Right renal cortex interstitium (tissue), 3 donors: Measurements from ENCODE around the gene RIMKLB. TPM values are rescaled to one million over a fixed set of nuclear protein-coding genes. Genes with fewer than 3 reads are reported as not detected.
A peak's percentile ranks its signal among the peaks of the same experiment; 100 is the strongest.
"Not testable (repeated sequence)": the region's sequence is repeated elsewhere in the genome, so short reads cannot be mapped to it uniquely, and the experiment has no call there.

Experiments
- DNase-seq, 3 donors: peaks; one replicate each; pipeline ENCODE4 v3.0.0-alpha.2; 2013; ENCODE audit warnings: low read depth in 3 of 3, low spot score in 2 of 3
- polyA plus RNA-seq, 3 donors: library from polyadenylated mRNA; unstranded; fragments of 120-200 nt; gene quantifications; one replicate each; pipeline ENCODE4 v1.2.1, GENCODE V29; 2013; ENCODE audit not compliant: insufficient read length in 3 of 3

RIMKLB gene
- polyA plus RNA-seq, 3 donors = 77.8 to 111 (median 105) TPM

DNA sequence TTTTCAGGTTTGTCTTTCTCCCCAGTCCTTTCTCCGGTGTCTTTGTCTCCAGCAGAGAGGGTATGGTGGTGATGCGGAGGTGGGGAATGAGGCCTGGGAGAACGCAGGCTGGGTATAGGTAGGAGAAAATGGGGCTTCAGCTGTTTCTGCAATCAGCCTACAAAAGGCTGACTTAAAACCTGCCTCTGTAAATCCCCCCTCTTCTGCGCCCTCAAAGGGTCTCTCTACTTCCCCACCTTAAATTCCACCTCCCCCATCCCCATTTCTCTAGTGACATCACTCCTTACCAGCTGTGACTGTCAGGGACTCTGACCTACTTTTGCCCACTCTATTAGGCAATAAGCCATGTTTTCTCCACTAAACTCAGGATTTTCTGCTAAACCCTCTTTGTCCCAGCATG, 8.1 kb upstream of the RIMKLB start:
- no peak for DNase-seq

GRCh38 chr12:8692573-8692972, 5.2 kb upstream of the RIMKLB start:
- peak in 1 of 3 donors; percentile 71 for DNase-seq

DNA sequence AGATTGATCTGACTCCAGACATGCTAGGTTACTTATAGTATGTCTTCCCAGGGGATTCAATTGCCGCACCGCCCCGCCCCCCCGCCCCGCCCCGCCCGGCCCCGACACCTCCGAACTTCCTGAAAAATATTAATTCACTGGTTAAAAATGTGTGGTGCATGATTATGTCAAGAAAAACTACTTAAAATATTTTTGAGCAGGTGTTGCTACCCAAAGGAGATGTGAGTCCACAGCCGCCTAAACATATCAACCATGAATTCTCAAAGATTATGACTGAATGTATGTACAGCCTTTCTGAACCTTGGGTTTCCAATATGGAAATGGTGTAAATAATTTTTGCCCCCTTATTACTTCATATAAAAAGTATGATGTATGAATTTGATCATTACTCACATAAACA, 2.7 kb upstream of the RIMKLB start:
- no peak for DNase-seq

DNA sequence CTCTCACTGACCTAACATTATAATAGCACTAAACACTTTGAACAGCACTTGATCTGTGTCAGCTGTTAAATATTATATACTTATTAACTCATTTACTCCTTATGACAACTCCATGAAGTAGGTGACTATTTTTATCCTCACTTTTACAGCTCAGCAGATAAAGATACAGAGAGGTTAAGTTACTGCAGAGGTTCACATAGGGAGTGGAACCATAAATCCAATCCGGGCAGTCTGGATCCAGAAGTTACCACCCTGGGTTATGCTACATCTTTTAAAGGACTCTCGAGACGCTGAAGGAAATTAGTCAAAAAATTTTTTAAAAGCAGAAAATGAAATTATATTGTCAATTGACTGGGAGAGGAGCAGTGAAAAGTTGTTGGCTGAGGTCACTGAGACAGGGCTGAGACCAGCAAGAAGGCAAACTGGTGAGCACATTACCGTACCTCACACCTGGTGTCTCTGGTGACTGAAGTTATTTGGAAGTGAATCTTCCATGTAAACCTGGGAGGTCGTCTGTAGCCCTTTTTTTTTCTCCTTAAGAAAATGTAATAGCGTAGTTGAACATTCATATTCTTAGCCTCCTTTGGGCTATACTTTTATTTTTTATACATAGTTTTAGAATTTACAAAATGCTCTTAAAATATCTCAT, 1.2 kb upstream of the RIMKLB start:
- no peak for DNase-seq

- no peak for DNase-seq
These were observed 693 bp upstream of the RIMKLB start for GRCh38 chr12:8697120-8697475.

- no peak for DNase-seq
These were observed 501 bp downstream of the RIMKLB start for GRCh38 chr12:8698132-8698851.

- DNase-seq = no peak
These were observed 1.1 kb downstream of the RIMKLB start for GRCh38 chr12:8698879-8699278.

DNA sequence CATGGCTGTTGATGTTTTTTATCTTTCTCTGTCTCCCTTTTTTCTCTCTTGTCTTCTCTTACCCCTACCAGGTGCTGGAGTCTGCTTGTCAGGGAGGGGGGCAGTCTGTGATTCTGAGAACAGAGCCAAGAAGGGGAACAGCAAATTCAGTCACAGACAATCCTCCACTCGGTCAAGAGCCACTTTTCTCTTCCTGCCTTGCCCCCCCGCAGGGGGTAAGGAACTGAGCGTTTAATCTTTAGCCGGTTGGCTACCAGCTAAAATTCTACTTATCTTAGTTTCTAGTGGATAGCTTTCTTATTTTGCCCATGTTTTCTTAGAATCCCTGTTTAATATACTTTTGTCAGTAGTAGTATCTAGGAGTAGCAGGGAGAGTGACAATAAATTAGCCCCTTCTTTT, 1.9 kb downstream of the RIMKLB start:
- DNase-seq = no peak

DNA sequence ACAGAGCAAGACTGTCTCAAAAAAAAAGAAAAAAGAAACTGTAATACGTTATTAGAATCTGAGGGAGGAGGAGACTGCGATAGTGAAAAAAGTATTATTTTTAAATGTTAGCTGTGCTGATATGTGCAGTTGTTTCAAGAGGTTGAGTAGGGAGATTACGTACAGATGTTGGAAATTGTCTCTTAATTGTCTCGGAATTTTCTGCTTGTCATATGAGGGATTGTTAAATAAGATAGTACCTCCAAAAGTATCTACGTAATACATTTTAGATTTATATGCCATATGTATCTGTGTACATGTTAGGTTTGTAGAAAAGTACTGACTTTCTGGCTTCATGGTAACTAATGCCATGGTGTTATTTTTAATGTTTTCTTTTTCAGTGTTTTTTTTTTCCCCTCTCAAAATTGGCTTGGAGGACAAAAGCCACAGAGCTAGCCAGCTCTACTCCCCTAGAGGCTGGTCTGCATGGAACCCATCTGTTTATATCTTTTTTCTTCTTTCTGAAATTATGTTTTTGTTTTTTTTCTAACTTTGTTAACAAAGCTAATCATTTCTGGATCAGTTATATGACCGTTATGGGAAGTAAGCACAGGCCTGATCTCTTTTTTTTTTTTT, 3.4 kb downstream of the RIMKLB start:
- no peak for DNase-seq

GRCh38 chr12:8702159-8702558, 4.4 kb downstream of the RIMKLB start:
- DNase-seq = no peak

- DNase-seq = no peak
These were observed 11.5 kb downstream of the RIMKLB start for GRCh38 chr12:8709124-8709830.

DNA sequence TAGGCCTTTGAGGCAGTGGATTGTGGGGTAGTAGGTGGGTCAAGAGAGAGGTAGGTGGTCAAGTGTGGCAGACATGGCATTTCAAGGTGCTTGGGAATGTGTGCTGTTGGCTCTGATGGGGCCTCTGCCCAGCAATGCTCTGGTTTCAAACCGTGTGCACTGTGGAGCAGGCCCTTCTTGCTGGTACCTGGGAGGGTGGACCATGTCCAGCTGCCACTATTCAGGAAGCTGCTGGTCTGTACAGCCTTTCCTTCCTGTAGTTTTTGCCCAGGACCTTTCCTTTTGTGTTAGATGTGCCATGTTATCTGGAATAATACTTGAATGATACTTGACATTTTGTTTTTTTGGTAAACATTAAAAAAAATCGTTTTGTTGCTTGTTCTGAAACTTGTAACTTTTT, 14.8 kb downstream of the RIMKLB start:
- DNase-seq = no peak

- no peak for DNase-seq
These were observed 24.6 kb downstream of the RIMKLB start for GRCh38 chr12:8722286-8722800.

DNA sequence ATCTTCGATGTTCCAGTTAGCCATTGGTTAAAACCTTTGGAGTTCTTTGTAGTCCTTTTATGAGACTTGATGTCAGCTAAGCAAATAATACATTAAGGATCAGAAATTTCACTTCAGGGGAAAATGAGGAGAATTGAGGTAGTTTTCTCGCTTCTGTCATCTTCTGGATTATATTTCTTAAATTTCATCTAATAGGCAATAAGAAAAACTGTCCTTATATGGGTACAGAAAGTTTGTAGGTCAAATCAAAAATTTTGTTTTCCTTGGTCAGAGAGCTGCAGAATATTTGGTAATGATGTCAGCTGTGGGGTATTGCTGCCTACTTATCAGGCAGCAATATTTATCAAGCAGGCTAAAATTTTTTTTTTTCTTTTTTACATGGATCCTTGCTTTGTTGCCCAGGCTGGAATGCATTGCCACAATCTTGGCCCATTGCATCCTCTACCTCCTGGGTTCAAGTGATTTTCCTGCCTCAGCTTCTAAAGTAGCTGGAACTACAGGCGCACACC, 37.1 kb downstream of the RIMKLB start:
- DNase-seq = no peak

DNA sequence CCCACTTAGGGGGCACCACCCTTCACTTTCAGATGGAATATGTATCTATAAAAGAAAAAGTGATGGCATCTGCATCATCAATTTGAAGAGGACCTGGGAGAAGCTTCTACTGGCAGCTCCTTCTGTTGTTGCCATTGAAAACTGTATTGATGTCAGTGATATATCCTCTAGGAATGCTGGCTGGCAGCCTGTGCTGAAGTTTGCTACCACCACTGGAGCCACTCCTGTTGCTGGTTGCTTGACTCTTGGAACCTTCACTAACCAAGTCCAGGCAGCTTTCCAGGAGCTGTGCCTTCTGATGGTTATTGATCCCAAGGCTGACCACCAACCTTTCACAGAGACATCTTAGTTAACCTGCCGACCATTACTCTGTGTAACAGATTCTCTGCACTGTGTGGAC, 44.7 kb downstream of the RIMKLB start:
- DNase-seq = no peak

DNA sequence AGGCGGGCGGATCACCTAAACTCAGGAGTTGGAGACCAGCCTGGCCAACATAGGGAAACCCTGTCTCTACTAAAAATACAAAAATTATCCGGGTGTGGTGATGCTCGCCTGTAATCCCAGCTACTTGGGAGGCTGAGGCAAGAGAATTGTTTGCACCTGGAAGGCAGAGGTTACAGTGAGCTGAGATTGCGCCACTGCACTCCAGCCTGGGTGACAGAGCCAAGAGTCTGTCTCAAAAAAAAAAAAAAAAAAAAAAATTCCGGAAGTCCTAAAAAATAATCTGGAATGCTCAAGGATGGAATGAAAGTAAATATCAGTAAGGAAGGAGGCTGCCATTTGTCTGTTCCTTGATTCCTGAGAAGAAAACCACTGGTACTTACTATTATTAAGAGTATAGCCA, 45.3 kb downstream of the RIMKLB start:
- DNase-seq = not testable (repeated sequence)

DNA sequence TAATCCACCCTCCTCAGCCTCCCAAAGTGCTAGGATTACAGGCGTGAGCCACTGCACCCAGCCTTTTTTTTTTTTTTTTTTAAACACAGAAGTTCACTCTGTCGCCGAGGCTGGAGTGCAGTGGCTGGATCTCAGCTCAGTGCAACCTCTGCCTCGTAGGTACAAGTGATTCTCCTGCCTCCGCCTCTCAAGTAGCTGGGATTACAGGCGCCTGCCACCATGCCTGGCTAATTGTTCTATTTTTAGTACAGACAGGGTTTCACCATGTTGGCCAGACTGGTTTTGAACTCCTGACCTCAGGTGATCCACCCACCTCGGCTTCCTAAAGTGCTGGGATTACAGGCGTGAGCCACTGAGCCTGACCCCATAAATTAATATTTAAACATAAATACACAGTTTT, 47.8 kb downstream of the RIMKLB start:
- not testable (repeated sequence) for DNase-seq

DNA sequence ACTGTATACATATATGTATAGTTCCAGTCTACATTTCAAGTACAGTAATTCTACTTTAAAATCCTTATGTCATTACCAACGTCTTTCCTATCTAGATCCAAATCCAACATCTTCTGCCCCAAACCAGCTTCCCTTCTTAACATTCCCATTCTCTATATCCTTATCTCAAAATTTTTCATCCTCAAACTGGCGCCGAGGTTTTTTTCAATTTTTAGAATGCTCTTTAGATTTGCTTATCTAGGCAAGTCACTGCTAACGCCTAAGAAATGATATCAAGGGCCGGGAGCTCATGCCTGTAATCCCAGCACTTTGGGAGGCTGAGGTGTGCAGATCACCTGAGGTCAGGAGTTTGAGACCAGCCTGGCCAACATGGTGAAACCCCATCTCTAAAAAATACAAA, 48.3 kb downstream of the RIMKLB start:
- no peak for DNase-seq

- DNase-seq = not testable (repeated sequence)
These were observed 62.3 kb downstream of the RIMKLB start for GRCh38 chr12:8760076-8760475.

- DNase-seq = not testable (repeated sequence)
These were observed 64.9 kb downstream of the RIMKLB start for GRCh38 chr12:8762701-8763100.

- DNase-seq = not testable (repeated sequence)
These were observed 68.3 kb downstream of the RIMKLB start for GRCh38 chr12:8766121-8766520.
